Activated T-cell treated with anti-CD3 and anti-CD28 coated beads, Interleukin-2, amount 50 U/mL, for 1 hour (primary cell): ENCODE measurements around the gene TMEM63B.
"Not testable (repeated sequence)": the region's sequence is repeated elsewhere in the genome, so short reads cannot be mapped to it uniquely, and the experiment has no call there.

Experiments
- DNase-seq: peaks from one replicate; pipeline ENCODE4 v3.0.0-alpha.2; 2020

Gene TMEM63B

DNA sequence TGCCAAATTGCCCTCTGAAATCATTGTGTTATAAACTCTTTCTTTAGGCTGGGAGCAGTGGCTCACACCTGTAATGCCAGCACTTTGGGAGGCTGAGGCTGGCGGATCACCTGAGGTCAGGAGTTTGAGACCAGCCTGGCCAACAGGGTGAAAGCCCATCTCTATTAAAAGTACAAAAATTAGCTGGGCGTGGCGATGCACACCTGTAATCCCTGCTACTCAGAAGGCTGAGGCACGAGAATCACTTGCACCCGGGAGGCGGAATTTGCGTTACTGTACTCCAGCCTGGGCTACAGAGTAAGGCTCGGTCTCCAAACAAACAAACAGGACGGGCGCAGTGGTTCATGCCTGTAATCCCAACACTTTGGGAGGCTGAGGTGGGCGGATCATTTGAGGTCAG, 69.0 kb downstream of the TMEM63B start:
- not testable (repeated sequence) for DNase-seq

DNA sequence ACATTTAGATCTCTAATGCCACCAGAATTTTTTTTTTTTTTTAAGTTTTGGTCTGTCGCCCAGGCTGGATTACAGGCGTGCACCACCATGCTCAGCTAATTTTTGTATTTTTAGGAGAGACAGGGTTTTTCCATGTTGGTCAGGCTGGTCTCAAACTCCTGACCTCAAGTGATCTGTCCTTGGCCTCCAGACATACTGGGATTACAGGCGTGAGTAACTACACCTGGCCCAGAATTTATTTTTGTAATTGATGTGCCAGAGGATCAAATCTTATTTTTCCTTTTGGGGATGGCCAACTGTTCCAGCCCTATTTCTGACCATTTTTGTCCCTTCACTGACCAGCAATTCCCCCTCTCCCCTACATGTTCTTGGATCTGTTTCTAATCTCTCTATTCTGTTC, 71.3 kb downstream of the TMEM63B start:
- no peak for DNase-seq

DNA sequence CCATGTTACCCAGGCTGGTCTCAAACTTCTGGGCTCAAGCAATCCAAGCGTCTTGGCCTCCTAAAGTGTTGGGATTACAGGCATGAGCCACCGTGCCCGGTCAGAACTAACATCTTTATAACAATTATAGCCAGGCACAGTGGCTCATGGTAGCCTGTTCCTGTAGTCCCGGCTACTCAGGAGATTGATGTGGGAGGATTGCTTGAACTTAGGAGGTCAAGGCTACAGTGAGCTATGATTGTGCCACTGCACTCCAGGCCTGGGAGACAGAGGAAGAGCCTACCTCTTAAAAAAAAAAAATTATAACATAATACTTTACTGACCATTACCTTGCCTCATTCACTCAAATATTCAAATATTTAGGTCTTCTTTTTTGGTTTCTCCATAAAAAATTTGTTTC, 72.5 kb downstream of the TMEM63B start:
- no peak for DNase-seq

DNA sequence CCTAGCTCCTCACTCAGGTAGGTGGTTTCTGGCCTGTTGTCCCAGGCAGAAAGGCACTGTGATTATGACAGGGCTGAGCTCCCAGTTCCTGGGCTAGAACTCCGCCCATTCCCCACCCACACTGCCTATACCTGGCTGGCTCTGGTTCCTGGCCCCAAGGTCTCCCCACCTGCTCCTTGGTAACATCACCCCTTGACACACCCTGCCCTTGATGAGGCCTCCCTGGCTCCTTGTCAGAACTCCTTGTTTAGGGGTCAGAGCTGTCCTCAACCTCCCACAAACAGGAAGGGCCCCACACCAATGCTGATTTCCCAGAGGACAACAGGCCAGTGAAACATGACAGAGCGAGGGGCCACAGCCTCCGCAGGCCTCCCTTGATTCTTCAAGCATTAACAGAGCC, 73.8 kb downstream of the TMEM63B start:
- DNase-seq: no peak

DNA sequence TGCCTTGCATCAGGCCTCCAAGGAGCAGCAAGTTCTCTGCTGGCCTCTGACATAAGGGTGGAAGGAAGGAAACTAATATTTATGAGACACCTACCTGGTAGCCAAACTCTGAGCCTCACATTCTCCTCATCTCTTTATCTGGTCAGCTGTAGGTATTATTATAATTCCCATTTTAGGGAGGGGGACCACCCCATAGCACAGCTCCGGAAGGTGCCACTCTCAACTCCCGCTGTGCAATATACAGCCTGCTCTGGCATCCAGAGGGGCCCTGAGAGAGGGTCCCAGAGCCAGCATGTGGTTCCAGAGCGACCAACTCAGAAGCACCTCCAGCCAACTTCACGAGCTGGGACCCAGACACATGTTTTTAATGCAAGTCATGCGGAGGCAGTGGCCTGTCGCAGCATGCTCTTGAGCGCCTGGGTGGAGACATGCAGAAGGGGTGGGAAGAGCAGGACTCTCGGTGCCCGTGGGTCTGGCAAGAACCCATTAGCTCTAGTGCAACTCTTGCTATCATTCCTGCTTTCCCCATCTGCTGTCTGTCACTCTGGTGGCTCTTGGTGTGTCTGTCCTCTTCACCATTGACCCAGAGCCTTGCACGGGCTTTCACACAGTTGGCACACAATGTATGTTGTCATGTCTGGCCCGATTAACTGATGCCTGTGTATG, 74.4 kb downstream of the TMEM63B start:
- DNase-seq: no peak

DNA sequence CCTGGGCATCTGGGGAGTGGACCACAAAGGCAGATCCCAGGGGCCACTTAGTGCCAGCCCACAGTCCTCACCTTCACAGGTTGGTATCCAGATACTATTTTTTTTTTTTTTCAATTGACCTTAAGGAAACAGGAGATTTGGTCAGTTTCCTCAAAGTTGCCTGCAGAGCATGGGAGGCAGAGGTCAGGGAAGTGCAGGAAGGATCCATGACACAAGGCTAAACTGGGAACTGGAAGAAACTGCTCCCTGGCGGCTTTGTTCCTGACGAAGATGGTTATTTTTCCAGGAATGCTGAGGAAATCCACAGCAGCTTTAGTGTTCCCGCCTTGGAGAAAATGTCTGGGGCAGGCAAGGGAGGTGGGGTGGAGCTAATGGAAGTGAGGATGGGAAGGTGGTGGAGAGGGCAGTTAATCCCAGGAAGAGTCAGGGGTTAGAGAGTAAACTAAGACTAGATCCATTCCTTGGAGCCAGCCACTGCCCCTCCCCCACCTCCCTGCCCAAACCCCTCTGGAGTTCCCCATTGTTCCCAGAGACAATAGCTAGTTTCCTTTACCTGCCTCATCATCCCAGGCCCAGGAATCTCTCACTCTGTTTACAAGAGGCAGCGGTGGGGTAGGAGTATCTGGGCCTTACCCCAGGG, 75.1 kb downstream of the TMEM63B start:
- DNase-seq: no peak

DNA sequence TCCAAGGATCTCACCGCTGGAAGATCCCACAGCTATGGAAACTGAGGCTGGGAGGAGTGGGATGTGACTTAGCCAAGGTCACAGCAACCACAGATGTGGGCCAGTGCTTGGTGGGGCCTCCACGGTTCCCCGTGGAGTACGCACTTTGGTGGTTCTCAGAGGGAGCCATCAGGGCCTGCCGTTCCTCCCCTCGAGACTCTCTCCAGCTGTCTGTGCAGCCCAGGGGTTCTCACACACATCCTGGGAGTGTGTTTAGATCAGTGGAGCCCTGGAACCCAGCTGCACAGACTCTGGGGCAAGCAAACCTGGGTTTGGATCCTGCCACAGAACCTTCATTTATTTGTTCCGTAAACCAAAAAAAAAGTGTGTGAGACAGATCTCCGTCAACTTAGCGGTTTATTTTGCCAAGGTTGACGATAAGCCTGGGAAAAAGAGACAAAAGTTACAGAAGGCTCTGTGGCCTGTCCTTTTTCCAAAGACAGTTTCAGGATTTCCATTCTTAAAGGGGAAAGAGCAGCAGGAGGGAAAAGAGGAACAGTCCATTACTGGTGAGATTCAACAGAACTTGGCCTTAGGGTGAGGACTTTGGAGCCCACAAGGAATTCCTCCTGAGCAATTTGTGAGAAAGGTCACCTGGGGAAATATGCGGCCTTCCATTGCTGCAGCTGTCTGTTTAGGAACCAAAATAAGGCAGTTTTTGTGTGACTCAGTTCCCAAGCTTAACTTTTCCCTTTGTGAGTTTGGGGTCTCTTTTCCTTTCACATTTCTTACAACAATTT, 75.8 kb downstream of the TMEM63B start:
- DNase-seq: no peak

DNA sequence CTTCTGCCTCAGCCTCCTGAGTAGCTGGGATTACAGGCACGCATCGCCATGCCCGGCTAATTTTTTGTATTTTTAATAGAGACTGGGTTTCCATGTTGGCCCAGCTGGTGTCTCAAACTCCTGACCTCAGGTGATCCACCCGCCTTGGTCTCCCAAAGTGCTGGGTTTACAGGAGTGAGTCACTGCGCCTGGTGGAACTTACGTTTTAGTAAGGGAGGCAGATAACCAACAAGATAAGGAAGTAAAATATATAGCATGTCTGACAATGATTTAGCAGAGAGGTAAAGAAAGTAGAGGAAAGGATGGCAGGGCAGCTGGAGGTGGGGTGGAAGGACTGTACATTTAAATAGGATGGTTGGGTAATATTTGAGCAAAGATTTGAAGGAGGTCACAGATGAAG, 76.6 kb downstream of the TMEM63B start:
- no peak for DNase-seq
